Mesenteric fat pad (tissue), 1 donor: ENCODE data around the gene EMP3. TPM values are rescaled to one million over a fixed set of nuclear protein-coding genes. Genes with fewer than 3 reads are reported as not detected.
"Not testable (repeated sequence)": the region's sequence is repeated elsewhere in the genome, so short reads cannot be mapped to it uniquely, and the experiment has no call there.

Source experiments
- DNase-seq: peaks from one replicate; pipeline ENCODE4 v3.0.0-alpha.2; 2020; ENCODE audit warnings: low spot score
- long read RNA-seq: library from polyadenylated mRNA; unstranded; transcript quantifications from one replicate; pipeline ENCODE4 v2.0.0, GENCODE V29; 2020
- total RNA-seq: library from RNA; stranded (reverse); fragmentation: NEBNext Ultra II Directional; extraction: Animal tissue kit (Norgen Biotek cat#: 25700); gene quantifications from one replicate; pipeline ENCODE4 v1.2.1, GENCODE V29; 2021
- donor health status: DM: yes; HTN: yes; CAD: no.

Gene EMP3, protein sequence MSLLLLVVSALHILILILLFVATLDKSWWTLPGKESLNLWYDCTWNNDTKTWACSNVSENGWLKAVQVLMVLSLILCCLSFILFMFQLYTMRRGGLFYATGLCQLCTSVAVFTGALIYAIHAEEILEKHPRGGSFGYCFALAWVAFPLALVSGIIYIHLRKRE
- total RNA-seq: 91.4 TPM
- long read RNA-seq, transcript EMP3-201 (5 exons, 876 nt): major isoform, 19 of 21 reads
- long read RNA-seq, partial matches to known transcripts: 1 of 21 reads
- long read RNA-seq, other reads (novel, unspliced or antisense): 0 of 21 reads

DNA sequence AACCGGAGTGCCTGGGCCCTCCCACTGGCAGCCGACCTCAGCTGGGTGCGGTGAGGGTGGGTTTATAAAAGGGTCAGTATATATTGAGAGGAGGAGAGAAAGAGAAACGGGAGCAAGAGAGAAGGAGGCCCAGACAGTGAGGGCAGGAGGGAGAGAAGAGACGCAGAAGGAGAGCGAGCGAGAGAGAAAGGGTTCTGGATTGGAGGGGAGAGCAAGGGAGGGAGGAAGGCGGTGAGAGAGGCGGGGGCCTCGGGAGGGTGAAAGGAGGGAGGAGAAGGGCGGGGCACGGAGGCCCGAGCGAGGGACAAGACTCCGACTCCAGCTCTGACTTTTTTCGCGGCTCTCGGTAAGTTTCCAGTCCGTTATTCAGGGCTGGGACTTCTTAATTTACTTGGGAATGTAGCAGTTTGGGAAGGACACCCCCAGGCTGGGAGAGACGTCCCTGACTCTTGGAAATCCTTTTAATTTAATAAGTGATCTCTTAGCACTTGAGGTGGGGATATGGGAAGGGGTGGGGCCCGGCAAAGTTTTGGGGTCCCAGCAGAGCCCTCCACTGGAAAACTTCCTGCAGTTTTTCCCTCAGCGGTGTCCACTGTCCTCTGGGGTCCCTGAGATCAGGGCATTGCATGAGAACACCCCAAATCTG lies at the start of gene EMP3:
Gene EMP3 (plus strand): TSS at position 288 of the 646 bp plus-strand sequence. CDS start 1,293 bp downstream, outside the sequence.
- no peak for DNase-seq

DNA sequence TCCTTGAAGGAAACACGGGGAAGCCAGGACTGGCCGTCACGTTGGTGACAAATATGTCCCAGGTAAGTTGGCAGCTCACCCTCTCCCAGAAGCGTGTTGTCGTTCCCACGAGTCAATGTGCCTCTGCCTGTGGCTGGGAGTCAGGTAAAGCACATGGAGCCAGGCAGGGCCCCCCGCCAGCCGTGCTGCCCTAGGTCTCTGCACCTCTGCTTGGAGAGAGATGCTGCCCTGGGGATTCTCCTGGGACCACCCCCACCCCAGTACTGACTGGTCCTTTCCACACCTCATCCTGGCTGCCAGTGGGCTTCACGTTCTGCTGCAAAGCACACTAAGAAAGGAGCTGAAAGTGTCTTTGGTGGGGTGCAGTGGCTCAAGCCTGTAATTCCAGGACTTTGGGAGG lies 45.6 kb upstream of the EMP3 start:
- DNase-seq: no peak

DNA sequence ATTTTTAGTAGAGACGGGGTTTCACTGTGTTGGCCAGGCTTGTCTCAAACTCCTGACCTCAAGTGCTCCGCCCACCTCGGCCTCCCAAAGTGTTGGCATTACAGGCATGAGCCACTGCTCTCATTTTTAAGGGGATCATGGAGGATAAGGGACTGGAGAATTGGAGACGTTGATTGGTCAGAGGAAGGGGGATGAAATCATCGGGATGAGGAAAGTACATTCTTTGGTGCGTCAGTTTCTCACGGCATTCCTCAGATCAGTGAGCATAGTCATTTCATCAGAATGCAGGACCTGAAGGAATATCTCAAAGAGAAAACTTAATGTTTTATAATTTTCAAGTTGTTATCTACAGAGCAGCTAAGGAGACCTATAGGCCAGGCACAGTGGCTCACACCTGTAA lies 41.4 kb upstream of the EMP3 start:
- no peak for DNase-seq

DNA sequence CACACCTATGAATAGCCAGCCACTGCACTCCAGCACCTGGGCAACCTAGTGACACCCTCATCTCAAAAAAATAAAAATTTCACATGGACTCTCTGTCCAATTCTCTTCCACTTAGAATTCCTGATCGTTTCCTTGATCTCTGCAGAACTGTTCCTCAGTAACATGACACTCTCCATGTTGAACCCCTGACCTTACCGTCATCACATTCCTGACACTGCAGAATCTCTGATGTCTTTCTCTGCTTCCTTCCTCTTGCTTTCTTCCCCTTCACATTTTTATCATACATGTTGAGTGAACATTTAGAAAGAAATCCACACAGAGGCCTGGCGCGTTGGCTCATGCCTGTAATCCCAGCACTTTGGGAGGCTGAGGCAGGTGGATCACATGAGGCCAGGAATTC lies 40.5 kb upstream of the EMP3 start:
- no peak for DNase-seq

DNA sequence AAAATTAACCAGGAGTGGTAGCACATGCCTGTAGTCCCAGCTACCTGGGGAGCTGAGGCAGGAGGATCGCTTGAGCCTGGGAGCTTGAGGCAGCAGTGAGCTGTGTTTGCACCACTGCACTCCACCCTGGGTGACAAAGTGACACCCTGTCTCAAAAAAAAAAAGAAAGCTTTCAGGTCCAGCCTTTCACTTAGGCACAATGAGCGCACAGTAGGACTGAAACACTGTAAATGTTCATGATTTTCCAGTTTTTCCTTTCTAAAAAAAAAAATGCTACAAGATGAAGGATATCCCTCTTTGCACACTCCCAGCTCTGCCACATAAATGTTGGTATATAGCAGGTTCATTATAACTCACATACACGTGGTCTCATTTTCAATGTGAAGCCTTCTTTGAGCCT lies 37.6 kb upstream of the EMP3 start:
- DNase-seq: no peak

DNA sequence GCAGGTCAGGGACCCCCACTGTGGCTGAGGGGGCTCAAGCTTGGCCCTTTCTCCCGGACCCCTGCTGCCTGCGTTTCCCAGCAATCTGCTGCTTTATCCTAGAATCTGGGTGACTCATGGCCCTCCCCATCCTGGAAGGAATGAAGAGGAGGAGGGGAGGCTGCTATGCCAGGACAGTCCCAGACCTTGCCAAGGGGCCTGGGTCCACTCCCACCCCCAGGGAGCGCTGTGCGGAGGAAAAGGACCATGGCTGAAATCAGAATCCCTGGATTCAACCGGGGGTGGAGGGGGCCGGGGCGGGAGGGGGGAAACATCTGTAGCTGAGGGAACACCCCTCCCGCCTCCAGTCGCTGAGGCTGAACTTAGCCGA lies 35.0 kb upstream of the EMP3 start:
- no peak for DNase-seq

DNA sequence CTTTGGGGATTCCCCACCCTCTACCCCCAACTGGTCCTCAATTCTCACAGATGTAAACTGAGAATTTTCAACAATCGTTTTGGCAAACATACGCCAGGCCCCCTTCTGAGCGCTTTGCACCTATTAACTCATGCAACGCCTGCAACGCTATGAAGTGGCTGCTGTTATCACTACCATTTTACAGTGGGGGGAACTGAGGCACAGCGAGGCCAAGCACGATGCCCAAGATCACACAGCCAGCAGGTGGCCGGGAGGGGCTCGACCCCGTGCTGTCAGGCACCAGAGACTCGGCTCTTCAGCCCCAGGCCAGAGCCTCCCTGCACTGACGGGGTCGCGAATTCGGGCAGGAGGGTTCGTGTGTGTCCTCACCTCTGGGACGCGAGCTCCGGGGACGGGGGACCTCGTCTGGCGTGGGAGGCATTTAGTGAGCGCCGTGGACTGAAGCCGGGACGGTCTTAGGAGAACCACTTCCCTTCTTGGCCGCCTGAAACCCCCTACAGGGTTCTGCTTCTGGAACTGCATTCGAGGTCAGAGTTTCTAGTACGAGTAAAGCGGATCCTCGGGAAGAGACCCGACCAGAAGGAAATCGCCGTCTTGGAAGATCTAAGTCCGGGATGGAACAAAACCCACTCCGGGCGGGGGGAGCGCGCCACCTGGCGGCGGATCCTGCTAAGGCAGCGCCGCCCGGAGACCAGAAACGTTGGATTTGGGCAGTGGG lies 34.4 kb upstream of the EMP3 start:
- peak; percentile 93 for DNase-seq

DNA sequence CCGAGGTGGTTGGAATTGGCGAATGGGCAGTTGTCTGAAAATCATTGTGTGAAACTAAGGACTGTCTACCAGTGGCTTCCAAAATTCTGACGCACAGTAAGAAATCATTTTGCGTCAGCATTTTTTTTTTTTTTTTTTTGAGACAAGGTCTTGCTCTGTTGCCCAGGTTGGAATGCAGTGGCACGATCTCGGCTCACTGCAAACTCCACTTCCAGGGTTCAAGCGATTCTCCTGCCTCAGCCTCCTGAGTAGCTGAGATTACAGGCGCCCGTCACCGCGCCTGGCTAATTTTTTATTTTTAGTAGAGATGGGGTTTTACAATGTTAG lies 33.9 kb upstream of the EMP3 start:
- not testable (repeated sequence) for DNase-seq

DNA sequence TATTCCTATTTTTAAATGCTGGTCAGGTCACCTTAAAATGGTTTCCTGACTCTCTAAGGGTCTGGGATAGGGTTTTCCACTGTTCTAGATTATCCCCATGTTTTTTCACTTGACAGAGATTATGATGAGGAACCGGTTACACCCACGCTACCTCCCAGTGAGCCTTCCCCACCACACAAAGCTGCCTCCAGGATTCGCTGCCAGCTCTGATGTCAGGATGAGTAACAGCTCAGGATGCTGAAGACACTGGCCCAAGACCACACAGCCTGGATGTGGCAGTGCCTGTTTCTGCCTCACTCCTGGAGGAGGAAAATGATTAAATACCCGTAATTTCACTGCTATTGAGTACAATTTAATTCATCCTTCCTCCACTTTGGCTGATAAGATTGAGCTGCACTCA lies 32.6 kb upstream of the EMP3 start:
- DNase-seq: no peak

DNA sequence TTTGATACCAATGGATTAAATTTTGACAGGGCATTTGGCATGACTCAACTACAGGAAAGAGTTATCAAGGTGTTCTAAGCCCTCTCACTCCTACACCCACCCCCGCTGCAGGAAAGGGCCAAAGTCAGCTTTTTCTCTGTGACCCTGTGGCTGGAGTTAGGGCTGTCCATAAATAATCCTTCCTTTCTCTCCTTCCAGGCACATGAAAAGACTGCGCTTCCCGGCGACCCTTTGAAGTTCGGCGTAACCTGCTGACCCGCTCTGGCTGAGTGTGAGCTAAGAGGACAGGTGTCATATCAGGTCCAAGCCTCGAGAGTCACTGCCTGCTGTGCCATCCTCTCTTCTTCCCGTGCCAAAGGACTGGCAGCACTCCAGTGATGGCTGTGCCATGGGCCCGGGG lies 29.9 kb upstream of the EMP3 start:
- DNase-seq: no peak

DNA sequence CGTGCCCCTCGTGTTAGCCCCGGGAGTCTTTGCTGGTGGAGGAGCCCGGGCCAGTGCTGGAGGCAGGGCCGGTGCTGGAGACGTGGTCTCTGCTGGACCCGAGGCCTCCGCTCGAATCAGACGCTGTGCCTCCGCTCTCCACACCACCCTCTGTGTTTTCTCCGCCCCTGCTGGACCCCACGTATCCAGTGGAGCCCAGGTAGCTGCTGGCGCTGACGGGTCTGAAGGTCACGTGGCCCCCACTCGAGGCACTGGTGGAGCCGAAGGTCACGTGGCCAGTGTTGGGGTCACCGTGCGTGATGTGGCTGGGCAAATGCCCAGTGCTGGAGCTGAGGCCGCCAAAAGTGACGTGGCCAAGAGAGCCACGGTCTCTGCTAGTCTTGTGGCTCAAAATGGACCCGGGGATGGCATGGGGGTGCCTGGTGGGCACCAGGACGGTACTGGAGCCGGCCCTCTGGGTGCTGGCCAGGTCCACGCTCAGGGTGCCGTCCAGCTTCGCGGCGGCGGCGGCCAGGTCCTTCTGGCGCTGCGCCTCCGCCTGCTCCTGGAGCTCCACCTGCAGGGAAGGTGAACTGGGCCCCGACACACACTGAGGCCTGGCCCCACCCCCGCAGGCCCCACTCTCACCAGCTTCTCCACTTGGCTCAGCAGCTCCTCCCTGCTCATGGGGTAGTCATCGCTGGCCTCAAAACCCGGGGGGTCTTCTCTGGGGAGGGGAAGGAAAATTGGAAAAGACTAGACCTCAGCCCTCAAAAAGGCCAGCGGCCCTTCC lies 28.2 kb upstream of the EMP3 start:
- DNase-seq: no peak

DNA sequence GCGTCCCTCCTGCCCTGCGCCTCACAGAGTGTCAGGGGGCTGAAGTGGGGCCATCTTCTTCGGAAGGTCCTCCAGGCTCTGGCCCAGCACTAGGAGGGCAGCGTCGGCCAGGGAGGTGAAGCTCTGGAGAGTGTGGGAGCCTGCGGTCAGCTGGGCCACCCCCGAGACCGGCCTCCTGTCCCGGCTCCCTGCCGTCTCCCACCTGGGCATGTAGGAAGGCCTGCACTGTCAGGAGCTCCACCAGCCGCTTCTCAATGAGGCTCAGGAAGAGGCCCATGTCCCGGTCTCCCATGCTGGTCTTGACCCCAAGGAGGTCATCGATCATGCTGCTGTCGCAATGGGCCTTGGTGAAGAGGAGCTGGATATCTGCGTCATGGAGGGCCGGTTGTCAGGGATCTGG lies 27.4 kb upstream of the EMP3 start:
- no peak for DNase-seq

DNA sequence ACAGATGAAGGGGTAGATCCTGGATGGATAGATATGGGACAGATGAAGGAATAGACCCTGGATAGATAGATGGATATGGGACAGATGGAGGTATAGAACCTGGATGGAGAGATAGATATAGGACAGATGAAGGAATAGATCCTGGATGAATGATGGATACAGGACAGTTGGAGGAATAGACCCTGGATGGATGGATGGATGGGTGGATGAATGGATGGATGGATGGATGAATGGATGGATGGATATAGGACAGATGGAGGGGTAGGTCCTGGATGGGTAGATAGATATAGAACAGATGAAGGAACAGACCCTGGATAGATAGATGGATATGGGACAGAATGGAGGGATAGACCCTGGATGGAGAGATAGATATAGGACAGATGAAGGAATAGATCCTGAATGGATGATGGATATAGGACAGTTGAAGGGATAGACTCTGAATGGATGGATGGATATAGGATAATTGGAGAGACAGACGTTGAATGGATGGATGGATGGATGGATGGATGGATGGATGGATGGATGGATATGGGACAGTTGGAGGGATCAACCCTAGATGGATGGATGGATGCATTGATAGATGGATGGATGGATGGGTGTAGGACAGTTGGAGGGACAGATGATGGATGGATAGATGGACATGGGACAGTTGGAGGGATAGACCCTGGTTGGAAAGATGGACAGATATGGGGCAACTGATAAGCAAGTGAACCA lies 23.3 kb upstream of the EMP3 start:
- no peak for DNase-seq

DNA sequence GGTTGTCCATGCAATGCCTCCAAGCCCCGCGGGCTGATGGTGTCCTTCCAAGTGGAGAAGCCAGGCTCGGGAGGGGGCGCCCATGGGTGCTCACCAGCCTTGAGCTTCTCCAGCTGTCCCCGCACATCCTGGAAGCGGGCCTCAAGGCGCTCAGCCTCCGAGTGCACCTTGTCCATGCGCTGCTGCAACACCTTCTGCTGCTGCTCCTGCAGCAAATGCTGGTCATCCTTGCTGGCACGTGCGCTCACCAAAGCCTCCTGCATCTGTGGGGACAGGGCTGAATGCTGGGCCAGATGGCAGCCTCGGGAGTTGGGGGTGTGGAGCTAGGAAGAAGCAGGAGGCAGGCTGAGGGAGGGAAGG lies 22.8 kb upstream of the EMP3 start:
- DNase-seq: no peak

DNA sequence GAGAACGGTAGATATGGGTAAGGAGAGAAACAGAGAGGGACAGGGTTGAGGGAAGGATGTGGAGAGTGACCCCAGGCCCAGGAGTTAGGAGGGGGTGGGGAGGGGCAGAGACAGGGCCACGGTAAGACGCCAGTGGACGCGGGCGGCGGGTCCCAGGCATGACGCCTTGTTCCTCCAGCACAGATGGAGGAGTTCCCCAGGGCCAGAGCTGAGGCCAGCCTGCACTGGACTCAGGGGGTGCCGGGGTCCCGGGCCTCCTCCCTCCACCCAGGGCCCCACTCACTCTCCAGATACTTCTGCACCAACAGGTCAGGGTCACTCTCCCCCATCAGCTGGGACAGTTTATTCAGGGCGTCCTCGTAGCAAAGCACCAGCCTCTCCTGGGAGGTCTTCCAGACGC lies 22.0 kb upstream of the EMP3 start:
- no peak for DNase-seq

DNA sequence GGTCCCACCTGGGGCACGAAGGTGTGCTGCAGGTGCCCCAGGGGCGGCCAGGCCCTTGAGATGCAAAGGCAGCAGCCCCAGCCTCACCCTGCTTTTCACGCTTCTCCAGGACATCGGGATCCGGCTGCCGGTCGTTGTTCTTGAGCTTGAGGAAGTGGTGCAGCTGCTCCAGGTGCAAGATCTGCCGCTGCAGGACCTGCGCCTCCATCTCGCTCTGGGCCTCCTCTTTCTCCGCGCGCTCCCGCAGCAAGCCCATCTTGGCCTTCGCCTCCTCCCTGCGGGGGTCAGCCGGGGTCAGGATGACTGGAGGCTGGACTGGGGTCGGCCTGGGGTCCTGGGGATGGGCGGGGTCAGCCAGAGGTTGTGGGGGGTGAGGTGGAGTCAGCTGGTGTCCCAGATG lies 21.5 kb upstream of the EMP3 start:
- DNase-seq: no peak

DNA sequence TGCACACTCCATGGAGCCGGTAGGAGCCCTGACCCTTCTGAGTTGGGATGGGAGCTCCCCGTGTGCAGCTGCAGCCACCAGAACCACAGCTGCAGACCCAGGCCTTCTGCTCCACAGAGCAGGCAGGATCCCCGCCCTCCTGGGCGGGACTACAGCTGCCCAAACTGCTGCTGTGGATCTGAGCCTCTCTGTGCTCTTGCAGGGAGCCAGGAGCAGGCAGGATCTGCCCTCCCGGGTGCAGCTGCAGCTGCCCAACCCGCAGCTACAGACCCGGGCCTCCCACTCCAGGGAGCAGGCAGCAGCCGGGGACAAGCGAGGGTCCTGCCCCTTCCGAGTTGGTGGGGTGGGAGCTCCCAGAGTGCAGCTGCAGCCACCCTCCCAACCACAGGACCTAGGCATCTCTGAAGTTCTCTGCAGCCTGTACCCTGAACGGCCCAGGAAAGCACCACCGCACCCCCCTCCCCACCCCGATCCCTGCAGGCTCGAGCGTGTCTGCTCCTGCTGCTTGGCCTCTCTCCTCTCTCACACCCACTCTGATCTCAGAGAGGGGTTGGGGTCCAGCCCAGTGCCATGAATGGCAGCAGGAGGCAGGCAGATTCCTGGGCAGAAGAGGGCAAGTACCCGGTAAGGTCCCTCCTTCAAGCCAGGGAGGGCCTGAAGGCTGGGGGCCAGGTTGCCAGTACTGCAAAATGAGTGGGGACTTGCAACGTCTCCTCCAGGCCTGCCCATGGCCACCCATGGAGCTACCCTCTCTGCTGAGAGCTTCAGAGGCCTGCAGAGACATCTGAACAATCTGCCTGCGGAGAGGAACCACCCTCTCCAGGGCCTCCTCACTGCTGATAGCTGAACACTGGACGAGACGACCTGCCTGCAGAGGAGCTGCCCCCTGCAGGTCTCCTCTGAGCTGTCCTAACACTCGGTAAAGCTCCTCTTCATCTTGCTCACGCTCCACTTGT lies 16.4 kb upstream of the EMP3 start:
- no peak for DNase-seq

DNA sequence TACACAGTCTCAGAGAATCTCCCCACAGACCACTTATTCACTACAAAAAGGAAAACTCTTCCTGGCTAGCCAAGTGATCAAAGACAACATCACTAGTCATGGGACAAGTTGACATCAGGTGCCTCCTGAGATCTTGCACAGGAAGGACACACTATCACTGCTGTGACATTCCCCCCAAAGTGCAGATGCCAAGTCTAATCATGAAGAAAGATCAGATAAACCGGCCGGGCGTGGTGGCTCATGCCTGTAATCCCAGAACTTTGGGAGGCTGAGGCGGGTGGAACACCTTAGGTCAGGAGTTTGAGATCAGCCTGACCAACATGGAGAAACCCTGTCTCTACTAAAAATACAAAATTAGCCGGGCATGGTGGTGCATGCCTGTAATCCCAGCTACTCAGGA lies 15.6 kb upstream of the EMP3 start:
- DNase-seq: not testable (repeated sequence)

DNA sequence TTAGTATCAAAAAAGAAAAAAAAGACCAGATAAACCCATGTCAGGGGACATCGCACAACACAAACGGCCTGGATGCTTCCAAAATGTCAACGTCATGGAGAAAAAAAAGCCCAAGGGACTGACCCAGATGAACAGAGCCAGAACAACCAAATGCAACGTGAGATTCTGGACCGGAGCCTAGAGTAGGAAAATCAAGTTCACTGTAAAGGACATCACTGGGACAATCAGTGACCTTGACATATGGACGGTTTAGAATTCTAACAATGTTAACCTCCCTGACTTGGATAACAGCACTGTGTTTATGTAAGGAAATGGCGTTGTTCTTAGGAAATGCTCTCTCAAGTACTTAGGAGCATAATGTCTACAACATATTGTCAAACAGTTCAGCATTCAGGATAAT lies 15.1 kb upstream of the EMP3 start:
- DNase-seq: no peak

DNA sequence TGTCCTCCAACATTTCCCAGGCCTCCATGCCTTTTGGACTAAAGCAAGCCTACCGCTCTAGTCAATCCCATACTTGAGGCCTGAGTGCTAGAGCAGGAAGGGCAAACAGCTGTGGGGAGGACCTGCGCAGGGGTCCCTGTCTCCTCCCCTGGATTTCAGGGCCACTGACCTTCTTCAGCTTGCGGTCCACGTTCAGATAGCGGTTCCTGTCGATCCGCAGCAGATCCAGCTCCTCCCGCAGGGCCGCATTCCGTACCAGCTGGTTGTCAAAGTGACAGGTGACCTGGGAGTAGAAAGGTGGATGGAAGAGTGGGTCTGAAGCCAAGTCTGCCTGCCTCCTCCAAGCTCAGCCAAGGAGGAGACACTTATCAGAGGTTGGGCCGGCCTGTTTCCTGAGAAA lies 14.0 kb upstream of the EMP3 start:
- no peak for DNase-seq
